NCI-H526 treated with DMSO at 0.1 percent for 48 hours (cell line): ENCODE results near the gene PIEZO2.

Experiments used
- DNase-seq: peaks from one replicate; lab custom pipeline; 2025; lab: John Stamatoyannopoulos, UW

The PIEZO2 gene

DNA sequence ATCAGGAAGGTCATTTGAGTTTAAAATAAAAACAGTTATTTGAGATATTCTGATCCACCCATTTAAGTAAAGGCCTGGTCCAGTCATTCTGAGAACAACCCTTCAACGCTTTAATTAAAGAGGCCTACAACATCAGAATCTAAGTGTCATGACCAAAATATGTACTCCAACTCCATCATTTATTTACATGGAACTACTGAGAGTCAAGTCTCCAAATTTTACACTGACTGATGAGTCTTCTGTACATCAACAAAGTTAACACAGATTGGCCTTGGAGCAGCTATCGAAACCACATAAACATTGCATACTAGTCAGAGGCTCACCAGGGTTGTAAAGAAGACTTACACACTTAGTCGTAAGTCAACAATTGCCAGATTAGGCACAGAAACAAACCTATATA is 37.1 kb downstream of the PIEZO2 start:
- no peak for DNase-seq

DNA sequence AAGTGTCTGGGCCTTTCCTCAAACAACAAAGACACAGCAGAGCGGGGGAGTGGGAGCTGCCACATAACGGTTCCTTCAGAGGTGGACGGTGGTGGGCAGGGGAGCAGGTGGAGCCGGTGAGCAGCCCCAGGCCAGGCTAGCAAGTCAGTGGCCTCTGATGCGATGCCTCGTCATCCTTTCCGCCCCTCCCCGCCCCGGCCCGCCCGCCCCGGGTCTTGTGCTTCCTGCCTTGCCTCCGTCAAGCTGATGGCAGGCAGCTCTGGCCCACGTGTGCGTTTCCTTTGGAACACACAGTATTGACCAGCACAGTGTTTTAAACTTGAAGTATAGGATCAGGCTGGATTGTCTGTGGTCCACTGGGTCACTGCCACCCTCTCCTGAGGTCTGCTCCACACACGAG is 38.9 kb downstream of the PIEZO2 start:
- DNase-seq = no peak

DNA sequence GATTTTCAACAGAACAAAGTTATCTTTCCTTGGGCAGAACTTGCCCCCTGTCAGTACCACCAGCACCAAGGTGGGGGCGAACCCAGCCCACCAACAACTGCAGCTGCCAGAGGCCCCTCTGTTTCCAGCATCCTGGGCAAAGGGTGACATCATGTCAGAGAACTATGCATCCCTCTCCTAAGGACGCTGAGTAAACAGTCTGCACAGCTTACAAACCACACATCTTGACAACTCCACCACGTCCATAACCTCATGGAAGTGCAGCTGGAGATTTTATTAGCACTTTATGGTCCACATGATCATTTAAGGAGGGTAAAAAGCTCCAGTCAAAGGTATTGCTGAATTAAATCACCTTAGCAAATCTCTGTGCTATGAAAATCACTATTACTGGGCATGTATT is 40.4 kb downstream of the PIEZO2 start:
- no peak for DNase-seq

DNA sequence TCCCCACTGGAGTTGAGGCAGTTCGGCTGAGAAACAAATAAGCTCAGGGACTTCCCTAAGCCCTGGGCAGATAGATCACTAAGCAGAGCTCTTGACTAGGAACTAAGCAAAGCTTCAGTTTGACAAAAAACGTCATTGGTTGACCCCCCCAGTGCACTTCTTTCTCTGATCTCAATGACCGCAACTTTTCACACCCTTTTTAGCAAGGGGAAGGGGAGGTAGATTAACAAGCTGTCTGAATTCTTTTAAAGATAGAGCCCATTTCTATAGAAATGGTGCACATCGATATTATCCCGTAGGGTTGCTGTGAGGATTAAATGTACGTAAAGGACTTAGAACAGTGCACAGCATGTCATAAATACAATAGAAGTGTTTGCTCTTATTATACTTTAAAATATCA is 42.5 kb downstream of the PIEZO2 start:
- no peak for DNase-seq

DNA sequence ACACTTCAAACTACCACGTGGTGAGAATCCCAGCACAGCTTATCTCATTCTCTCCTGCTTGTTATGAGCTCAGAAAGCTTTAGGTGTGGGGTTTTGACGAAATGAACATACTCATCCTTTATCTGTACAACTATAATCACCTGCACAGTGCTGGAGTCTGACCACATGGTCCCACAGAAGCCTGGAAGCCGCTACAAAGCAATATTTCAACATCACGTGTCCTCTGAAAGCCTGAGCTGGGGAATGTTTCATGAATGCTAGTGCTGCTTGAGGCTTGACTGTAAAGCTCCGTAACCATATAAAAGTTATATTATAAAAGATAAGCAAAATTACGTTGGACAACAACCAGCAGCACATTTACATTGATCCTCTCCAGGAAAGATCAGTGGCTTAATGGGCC is 43.9 kb downstream of the PIEZO2 start:
- no peak for DNase-seq

DNA sequence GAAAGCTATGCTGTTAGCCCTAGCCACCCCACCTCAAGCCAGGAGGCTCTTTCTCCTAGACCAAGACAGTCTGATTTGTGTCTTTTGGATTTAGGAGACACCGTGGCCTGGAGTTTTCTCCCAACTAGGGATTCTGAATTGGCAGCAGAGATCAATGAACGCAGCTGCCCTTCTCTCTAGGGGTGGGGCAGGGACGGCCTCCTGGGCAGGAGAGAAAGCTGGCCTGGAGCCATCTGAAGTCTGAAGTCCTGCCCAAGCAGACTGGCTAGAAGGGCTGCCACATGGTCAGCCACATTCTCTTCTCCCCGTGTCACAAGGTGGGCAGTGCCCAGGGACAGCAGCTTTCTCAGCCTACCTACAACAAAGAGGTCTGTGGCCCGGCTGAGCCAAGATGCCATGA is 45.1 kb downstream of the PIEZO2 start:
- DNase-seq = no peak

DNA sequence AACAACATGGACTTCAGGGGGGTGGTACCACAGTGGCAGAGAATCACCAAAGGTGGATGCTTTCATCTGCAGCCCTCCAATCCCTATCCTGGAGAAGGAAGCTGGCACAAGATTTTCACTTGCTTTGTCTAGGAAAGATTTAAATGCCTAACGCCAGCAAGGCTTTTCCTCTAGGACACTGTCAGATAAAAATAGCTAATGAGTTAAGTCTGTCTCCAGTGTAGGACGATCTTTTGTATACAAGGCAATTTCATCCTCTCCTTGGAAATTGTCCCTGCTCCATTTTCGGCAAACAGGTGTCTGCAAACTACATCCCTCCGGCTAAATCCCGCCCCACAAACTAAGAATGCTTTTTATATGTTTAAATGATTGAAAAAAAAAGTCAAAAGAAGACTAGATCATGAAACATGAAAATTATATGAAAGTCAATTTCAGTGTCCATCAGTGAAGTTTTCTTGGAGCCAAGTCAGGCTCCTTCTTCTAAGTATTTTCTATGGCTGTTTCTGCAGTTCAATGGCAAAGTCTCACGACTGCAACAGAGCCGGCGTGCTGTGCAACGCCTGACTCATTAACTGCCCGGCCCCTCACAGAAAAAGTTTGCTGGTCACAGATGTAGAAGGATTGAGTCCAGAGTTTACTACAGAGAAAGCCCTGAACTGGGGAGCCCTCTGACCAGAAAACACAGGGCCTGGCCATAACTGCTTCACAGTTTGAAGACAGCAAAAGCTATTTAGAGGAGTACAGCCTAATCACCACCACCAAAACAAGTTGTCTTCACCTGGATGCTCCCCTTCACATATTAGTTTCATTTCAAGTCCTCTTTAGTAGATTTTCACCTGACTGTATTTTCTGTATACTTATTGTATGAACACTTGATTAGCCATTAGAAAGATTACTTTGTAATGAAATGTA is 52.3 kb downstream of the PIEZO2 start:
- DNase-seq = no peak

DNA sequence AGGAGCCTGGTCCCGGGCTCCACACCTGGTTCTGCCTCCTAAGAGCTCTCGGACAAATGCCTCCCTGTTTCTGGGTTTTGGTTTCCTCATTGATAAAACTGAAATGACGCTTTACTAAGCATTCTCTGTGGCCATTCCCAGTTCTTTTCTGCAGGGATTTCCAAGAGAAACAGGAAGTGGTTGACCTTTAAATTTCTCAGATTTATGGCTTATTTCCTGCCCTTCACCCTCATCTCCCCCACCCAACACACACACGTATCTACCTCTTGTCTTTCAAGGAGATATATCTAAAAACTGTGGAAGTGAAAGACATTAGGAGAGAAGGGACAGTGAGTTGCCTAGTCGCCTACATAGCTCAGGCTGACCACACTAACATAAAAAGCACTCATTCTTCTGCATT is 53.0 kb downstream of the PIEZO2 start:
- no peak for DNase-seq

DNA sequence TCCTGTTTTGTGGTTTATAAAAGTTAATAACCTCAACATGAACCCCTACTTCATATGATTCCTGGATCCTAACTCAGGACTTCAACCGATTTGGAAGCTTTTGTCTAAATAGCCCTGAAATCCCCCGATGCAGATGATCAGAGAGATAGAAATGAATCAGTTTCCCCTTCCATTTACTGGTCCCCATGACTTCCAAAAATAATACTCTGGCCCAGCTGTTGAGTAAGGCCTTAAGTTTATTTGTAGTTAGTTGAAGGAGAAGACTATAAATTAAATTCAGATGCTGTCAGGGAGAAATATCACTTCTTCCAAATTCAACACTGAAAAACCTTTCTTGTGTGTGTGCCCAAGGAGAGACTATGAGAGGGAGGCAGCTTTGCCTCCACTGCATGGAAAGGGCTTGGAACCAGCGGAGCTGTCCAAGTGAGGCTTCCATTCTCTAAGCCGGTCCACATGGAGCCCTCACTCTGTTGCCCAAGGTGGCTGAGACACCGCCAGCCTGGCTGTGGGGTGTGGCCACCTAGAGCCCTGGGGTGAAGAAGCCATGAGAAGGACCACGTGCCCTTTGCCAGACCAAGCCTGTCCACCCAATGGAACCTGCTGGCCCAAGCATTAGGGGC is 53.6 kb downstream of the PIEZO2 start:
- no peak for DNase-seq

DNA sequence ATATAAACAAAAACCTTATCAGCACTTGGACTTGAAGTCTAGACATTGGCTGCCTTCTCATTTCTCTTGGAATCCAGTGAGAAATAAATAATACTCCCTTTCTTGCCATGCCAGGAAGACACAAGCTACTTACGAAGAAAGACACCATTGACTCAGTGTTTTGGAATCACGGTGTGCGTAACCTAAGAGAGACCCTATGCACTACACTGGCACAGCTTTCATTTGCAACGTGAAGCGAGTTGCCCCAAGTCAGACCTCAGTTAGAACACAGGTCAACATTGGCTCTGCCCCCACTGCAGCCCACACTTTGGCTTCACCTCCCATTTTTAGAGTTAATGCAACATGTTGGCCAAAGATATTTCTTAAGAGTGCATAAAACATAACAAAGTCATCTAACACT is 54.2 kb downstream of the PIEZO2 start:
- no peak for DNase-seq

DNA sequence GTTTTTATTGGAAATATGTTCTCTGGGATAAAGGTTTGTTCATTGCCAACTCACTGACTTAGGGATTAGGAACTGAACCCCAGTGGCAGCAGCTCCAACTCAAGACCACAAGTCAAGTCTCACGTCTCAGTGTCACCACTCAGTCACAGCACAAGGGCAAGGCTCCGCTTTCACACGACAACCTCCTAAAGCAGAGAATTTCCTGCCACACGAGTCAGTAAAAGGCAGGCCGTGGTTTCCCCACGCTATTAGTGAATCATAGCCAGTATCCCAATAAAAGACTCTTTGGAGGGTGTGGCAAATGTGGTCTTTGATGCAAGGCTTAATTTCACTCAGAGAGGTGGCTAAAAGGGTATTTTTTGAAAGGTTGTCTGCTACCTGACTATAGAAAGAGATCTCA is 57.6 kb downstream of the PIEZO2 start:
- DNase-seq = no peak

DNA sequence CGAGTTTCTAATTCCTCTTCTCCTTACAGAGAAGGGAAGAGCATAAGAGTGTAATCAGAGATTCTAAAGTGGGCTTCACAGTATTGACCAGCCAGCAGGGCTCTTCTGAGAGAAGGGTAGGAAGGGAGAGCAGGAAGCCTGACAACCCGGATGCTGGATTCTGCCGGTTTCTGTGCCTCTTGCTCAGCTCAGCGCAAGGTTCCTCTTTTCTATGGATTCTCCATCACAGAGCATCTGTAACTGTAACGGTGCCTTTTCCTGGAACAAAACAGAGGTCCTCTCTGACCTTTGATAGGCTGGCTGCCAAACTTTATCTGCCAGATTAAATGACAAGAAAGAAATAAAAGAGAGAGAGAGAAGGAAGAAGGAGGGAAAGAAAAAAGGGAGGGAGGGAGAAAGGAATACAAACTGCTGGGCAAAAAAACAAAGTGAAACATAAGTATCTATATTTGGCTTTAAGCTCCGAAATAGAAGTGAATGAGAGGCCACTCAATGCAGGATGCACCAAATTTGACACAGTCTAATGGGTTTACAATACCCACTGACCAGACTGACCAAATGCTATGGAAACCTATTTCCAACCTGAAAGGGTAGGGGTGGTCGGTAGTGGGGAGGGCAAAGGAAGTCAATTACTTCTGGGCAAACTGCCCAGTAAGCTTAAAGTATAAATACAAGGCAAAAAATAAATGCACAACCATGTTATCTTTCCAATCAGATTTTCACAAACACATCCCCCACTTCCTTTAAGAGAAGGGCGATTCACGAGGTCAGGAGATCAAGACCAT is 59.2 kb downstream of the PIEZO2 start:
- no peak for DNase-seq

DNA sequence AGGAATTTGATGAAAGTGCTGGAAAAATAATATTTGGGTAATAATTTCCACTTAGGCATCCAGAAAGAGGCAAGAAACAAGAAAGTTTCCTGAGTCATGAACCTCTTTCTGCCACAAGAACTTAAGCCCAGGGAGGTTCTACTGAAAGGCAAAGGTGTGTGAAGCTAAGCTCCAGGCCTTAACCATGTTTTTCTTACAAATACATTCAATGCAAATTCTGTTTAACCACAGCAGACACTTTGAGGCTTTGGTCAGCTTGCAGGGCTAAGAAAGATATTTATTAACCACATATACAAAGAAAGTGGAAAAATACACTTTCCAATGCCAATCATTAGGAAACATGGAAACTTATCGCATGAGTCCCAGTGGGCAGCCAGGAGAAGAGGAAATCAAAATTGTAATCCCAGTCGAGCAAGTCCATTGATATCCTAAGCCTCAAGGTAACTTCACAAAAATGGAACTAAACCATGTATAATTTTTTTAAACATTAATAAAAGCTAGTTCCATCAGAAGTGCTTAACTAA is 68.3 kb downstream of the PIEZO2 start:
- no peak for DNase-seq

DNA sequence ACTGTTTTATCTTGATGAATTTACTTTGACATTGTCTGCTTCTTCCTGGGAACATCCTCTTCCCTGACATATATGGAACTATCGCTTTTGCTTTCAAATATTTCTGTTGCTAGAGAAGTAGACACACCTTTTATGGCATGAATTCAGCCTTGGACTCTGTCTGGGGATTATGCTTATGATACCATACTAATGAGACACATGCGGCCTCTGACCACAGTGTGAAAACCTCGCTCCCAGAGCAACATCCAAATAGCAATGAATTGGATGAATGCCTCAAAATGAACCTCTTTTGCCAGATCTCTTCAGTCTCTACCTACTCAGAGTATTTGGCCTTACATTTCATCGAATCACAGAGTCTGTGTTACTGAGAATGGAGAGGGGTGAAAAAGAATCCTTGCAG is 70.9 kb downstream of the PIEZO2 start:
- no peak for DNase-seq

DNA sequence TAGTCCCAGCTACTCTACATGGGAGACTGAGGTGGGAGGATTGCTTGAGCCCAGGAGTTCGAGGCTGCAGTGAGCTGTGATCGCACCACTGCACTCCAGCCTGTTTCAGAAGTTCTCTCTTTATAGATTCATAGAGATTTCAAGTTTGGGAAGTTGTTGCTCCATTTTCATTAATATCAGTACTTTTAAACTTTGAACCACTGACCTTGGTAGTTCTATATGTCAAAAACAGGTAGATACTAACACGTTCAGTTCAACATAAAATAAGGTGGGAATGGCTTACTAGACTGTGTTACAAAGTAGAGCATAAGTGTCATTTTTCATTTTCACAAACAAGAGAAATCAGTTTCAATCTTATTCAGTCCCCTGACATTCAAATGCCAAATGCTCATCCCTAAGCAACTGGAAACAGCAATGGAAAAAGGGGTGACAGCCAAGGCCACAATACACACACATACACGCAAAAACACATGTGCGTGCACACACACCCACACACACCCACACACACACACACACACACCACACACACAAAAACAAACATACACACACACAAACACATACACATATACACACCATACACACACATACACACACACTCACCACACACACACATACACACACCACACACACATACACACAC is 71.7 kb downstream of the PIEZO2 start:
- DNase-seq = no peak

DNA sequence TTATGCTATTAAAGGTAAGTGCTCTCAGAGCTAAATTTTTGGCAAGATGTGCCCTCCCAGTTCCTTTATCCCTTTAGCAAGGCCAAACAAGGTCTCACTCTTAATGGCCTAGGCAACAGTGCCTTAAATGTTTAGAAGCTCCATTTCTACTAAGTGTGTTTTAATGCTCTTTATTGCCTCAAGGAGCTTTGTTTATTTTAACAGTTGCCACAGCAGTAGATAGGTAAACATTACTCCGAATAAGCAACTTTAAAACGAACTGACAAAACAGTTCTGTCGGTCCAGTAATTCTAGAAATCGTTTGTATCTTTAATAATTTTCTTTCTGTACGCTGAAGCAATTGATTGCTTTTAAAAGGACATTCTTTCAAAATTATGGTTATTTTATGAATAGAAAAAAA is 74.5 kb downstream of the PIEZO2 start:
- DNase-seq = no peak

DNA sequence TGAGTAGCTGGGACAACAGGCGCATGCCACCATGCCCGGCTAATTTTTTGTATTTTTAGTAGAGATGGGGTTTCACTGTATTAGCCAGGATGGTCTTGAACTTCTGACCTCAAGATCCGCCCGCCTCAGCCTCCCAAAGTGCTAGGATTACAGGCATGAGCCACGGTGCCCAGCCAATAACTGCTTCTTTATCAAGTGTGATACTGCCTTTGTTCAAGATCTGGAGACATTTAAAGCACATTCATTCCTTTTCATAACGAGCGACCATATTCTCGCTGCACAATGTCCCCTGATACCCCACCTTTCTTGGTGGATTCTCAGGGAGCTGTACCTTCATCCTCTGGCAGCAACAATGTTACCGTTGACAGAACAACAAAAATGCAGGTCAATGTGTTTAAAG is 75.4 kb downstream of the PIEZO2 start:
- DNase-seq = no peak

DNA sequence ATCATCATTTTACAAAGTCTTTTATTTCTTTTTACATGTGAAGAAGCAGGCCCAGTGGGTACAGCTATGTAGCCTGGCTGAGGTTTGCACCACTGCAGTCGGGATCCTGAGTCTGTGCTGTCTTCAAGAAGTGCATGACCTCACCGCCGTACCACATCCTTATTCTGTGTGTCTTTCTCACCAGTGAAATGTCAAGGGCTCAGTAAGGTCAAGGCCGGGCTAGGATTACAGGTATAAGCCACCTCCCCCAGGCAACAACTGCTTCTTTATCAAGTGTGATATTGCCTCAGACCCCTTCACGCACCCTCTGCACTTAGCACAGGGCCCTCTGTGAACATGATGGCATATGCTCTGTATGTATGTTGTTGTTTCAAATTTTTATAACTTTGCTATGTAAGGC is 76.7 kb downstream of the PIEZO2 start:
- DNase-seq = no peak

DNA sequence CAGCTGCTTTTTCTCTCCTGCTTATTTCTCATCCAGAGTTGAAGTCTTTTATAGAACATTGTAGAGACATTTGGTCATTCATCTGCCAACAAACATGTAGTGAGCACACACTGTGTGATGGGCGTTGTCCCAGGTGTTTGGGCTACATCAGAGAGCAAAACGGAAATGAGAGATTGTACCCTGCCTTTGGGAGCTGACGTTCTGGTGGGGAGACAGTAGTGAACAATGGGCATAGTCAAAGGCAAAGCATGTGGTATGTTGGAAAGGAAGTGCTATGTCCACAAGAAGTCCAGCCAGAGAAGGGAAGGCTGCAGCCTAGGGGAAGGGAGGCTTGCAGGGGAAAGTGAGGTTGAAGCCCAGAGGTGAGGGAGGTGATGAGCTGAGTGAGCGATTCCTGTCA is 78.1 kb downstream of the PIEZO2 start:
- DNase-seq = no peak

DNA sequence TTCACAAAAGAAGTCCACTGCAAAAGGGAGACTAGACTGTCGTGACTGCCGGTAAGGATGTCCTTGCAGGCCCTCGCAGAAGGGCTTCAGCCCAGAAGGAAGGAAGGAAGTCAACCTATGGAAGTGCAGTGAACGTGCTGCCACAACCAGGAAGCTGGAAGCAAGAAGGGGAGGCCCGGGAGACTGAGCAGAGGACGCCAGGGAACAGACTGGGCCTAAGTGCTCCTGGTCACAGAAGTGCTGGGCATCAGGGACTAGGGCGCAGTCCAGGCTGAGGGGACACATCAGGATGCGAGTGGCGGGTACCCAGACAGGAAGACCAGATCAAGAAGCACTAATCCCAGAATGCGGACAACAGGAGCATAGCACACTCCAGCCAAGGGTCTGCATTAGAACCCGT is 78.8 kb downstream of the PIEZO2 start:
- no peak for DNase-seq

DNA sequence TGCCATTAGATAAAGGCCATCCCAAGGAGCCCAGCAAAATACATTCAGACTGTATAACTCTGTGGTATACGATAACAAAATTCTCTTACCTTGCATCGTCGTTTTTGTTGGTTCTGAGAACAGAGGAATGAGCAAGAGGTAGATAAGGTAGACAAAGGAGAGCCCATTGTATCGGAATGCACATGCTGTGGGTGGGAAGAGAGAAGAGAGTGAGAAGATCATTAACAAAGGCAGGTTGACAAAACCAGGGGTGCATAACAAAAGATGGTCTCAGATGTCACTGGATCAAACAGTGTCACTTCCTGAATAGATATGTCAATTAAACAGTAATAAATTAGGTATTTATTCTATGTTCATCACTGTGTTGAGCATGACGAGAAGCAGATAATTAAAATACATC is 83.3 kb downstream of the PIEZO2 start:
- DNase-seq = no peak

DNA sequence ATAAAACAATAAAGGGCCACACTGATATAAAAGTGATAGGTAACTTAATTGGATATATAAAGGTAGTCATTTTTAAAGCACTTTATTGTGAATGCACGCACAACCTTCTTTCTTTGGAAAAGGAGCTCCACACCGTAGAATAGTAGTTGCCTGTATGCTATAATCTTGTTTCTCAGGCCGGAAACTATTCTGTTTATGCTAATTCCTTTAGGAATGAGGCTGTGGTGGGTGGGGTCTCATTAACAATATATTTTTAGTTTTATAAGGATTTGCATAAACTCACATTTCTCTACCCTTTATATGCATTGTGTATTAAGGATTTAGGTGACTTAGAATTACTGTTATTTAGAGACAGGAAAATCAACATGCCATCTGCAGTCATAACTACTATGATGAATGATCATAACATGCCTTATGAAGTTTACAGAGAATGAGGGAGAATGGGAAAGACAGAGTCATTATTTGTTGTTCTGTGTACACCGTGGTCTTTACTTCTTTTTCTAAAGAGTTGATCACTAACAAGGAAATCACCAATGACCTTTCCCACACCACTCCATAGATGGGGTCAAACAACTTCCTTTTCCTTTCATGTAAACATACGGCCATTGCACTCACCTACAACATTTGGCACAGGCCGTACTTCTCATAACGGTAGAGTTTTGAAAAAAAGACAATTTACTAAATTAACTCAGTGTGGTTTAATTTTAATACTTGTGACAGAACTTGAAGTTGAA is 84.5 kb downstream of the PIEZO2 start:
- DNase-seq = no peak
